GM08714 (cell line): ENCODE results near the gene CDX1.

Source experiments
- H3K4me3 ChIP-seq: fragments of 200-500 bp; sonication (Bioruptor generic); 2 replicates; pipeline ENCODE4 v1.5.1; 2014; ENCODE audit warnings: mild to moderate bottlenecking, low read length, inconsistent platforms
- ZNF274 ChIP-seq: IDR thresholded peaks from 2 replicates; pipeline ENCODE4 v1.6.1; 2012; ENCODE audit warnings: mild to moderate bottlenecking, low read depth, low read length

The CDX1 gene

GRCh38 chr5:150126199-150126920, 40.2 kb upstream of the CDX1 start:
- no peak overlapping the region for H3K4me3 ChIP-seq
- no peak for TF ChIP-seq ZNF274

GRCh38 chr5:150126921-150127265, 39.7 kb upstream of the CDX1 start:
- no peak for TF ChIP-seq ZNF274
- H3K4me3 ChIP-seq = no peak overlapping the region

DNA sequence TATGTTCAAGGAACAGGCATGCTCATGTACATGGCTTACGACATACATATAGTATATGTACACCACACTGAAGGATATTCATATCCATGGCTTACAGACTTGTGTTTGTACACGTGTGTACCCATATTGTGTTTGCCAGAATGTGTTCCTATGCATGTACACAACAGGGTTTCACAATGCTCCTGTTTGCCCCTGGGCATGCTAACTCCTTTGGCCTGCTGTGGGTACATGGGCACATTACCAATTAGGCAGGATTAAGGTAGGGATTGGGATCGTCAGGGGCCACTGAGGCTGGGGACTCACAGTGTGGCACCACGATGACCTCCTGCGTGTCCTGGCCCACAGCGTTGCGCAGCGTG, 37.1 kb upstream of the CDX1 start:
- H3K4me3 ChIP-seq = no peak overlapping the region
- no peak for TF ChIP-seq ZNF274

- no peak overlapping the region for H3K4me3 ChIP-seq
- TF ChIP-seq ZNF274 = no peak
Measured at GRCh38 chr5:150129813-150130492, 36.6 kb upstream of the CDX1 start.

GRCh38 chr5:150130493-150130922, 36.1 kb upstream of the CDX1 start:
- no peak overlapping the region for H3K4me3 ChIP-seq
- no peak for TF ChIP-seq ZNF274

- no peak for TF ChIP-seq ZNF274
- H3K4me3 ChIP-seq = no peak overlapping the region
Measured at GRCh38 chr5:150131461-150131860, 35.1 kb upstream of the CDX1 start.

DNA sequence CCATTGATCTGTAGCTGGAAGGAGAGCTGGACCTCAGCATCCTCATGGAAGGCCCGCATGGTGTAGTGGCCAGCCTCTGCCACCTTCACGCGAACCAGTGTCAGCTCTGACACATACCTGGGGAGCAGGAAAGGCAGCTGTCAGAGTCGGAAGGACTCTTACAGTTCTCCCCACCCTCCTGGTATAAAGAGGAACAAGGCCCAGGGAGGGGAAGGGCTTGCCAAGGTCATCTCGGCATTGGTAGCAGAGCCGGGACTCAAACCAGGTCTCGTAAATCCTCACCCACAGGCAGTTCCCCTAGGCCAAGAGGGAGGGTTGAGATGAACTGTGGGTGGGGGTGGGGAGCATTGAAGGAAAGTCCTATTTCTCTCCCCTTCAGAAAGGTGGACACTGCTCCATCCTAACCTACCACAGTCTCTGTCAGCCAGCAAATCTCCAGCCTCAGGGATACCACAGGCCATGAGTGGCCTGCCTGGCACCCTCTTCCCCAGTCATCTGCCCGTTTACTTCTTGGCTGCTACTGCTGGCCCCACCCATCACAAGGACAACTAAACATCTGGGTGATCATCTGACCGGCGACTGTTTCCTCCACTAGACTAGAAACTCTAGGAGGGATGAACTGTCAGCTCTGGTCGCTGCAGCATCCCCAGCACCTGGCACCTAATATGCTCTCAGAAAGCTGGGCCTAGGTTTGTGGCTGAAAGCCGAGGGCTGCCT, 34.4 kb upstream of the CDX1 start:
- no peak overlapping the region for H3K4me3 ChIP-seq
- no peak for TF ChIP-seq ZNF274

DNA sequence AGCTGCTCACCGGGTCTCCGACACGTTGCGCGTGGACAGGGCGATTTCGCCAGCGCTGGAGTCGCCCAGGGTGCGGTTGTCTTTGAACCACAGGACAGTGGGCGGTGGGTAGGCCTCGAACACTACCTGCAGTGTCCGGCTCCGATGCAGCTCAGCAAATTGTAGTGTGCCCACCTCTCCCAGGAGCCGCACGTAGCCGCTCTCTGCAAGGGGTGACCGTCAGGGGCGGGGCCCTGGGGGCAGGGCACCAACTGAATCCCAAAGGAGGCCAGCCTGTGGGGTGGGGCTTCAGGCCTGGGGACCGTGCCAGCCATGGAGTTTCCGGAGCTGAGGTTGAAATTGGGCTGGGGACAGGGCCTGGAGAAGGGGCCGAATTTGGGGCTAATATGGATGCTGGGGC, 33.8 kb upstream of the CDX1 start:
- TF ChIP-seq ZNF274 = no peak
- no peak overlapping the region for H3K4me3 ChIP-seq

DNA sequence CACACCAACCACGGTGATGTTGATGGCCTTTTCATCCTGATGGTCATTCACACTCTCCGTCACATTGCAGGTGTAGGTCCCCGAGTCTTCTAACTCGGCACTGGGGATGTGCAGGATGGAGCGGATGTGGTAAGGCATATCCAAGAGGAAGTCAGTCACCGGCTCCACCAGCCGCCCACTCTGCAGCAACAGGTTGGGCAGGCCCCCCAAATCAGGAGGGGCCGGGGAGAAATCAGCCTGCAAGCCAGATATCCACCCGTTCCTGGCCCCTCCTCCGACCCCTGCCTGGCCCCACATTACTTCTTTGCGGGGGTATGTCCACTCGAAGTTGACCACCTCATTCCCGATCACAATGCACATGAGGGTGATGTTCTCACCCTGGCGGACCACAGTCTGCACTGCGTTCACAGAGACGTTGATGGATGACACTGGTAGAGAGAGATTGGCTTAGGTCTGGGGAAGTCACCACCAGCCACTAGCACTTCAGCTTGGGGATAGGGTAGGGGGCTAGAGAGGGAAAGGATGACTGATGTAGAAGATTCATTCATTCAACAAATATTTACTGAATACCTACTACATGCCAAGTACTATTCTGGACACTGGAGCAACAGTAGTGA, 32.9 kb upstream of the CDX1 start:
- H3K4me3 ChIP-seq = no peak overlapping the region
- TF ChIP-seq ZNF274 = no peak

GRCh38 chr5:150134198-150134588, 32.4 kb upstream of the CDX1 start:
- no peak for TF ChIP-seq ZNF274
- no peak overlapping the region for H3K4me3 ChIP-seq

- no peak overlapping the region for H3K4me3 ChIP-seq
- TF ChIP-seq ZNF274 = no peak
Measured at GRCh38 chr5:150135557-150136304, 30.8 kb upstream of the CDX1 start.

DNA sequence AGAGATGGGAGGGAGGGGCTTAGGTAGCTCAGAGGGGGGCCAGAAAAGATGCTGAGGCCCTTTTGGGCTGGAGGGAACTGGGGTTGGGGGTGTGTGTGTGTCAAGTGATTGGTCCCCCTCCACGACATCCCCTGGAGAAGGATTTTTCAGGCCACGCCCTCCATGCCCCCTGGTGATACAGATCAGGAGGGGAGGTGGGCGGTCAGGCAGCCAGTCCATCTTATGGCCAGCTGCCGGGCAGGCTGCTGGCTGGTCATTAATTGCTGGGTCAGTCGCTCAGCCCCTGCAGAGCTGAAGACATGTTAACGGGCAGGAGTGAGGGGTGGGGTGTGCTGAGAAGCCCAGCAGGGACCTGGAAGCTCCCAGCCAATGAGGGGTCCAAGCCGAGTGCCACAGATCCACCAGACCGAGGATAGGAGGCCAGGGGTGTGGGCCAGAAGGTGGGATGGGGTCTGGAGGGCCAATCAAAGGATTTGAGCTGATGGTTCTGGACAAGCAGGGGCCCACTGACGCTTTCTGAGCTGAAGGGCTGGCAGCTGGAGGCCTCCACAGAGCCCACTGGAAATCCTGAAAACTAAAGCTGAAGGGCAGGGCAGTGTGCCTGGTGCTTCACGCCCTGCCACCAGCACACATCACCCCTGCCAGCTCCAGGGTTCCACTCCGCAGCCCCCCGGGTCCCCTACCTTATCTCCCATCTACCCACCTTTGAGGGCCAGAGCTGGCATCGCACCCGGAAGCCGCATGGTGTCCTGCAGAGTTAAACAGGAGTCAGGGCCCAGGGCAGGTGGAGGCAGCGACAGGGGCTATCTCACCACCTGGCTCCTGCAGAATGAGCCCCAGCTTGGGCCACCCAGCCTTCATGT, 30.0 kb upstream of the CDX1 start:
- no peak for TF ChIP-seq ZNF274

More for the DNA sequence above, 30.0 kb upstream of the CDX1 start:
- H3K4me3 ChIP-seq = no peak overlapping the region
